Right atrium auricular region (tissue), 2 donors: ENCODE measurements around the gene PSMA7. TPM values are rescaled to one million over a fixed set of nuclear protein-coding genes. Genes with fewer than 3 reads are reported as not detected.

Experiments
- DNase-seq: peaks from one replicate; pipeline ENCODE4 v3.0.0-alpha.2; 2019; ENCODE audit warnings: low spot score
- H3K27ac ChIP-seq, 2 donors: fragments of 200-600 bp; sonication (generic); 1 replicate in 1 of 2; 2 replicates in 1 of 2; pipeline ENCODE4 v1.5.1; 2016 to 2019
- H3K27me3 ChIP-seq, 2 donors: fragments of 200-600 bp; sonication (generic); one replicate each; pipeline versions ENCODE4 v1.5.1 to v1.6.0; 2017 to 2019
- H3K36me3 ChIP-seq: fragments of 200-600 bp; sonication (generic); one replicate; pipeline ENCODE4 v1.5.1; 2016
- H3K4me1 ChIP-seq, 2 donors: fragments of 200-600 bp; sonication (generic); one replicate each; pipeline versions ENCODE4 v1.5.1 to v1.6.0; 2017 to 2019
- H3K4me3 ChIP-seq, 2 donors: fragments of 200-600 bp; sonication (generic); 1 replicate in 1 of 2; 2 replicates in 1 of 2; pipeline ENCODE4 v1.5.1; 2017 to 2019; ENCODE audit warnings: mild to moderate bottlenecking in 1 of 2, moderate library complexity in 1 of 2
- H3K9me3 ChIP-seq, 2 donors: fragments of 200-600 bp; sonication (generic); one replicate each; pipeline ENCODE4 v1.5.1; 2019
- total RNA-seq, 2 donors: library from RNA; depleted of rRNA; stranded (reverse); fragments of >200 nt; gene quantifications; one replicate each; pipeline ENCODE4 v1.1.0, GENCODE V29; 2016
- TF ChIP-seq, protein P1 (sequence below), 2 donors: fragments of 200-600 bp; sonication (generic); IDR thresholded peaks; one replicate each; pipeline ENCODE4 v1.5.1; 2019; ENCODE audit warnings: antibody characterized with exemption in 2 of 2

The PSMA7 gene
- total RNA-seq, 2 donors from 2014 or later = 258 to 313 TPM

DNA sequence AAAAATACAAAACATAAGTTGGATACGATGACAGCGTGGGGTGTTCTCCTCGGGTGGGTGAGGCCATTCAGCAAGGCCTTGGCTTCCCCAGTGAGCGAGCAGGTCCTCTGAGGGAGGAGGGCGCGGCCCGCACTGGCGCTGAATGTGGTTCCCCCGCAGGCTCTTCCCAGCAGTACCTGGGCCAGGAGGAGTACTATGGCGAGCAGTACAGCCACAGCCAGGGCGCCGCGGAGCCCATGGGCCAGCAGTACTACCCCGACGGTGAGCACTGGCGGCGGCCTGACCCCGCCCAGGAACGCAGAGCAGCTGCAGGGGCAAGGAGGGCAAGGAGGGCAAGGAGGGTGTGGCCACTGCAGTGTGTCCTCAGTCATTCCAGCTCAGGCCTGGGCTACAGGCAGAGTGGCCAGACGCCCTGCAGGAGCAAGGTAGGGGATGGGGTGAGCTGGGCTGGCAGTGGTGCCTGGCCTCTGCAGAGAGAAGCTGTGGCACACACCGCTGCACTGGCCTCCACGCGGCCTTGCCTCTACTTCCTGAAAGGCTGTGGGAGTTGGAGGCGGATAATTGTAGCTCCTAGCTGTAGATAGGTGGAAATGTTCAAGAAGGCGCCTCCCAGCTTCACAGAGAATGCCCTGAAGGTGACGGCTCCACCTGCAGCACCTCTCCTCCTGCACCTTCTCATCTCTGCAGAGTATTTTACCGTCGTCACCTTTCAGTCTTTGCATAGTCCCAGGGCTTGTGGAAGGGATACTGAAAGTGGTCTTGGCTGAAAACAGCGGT, 21.0 kb upstream of the PSMA7 start:
- H3K27me3 ChIP-seq = no peaks in the 10 kb centered on the region
- DNase-seq = no peak
- peaks cover 59% of the 10 kb centered on the region for H3K36me3 ChIP-seq
- TF ChIP-seq, protein P1, sequence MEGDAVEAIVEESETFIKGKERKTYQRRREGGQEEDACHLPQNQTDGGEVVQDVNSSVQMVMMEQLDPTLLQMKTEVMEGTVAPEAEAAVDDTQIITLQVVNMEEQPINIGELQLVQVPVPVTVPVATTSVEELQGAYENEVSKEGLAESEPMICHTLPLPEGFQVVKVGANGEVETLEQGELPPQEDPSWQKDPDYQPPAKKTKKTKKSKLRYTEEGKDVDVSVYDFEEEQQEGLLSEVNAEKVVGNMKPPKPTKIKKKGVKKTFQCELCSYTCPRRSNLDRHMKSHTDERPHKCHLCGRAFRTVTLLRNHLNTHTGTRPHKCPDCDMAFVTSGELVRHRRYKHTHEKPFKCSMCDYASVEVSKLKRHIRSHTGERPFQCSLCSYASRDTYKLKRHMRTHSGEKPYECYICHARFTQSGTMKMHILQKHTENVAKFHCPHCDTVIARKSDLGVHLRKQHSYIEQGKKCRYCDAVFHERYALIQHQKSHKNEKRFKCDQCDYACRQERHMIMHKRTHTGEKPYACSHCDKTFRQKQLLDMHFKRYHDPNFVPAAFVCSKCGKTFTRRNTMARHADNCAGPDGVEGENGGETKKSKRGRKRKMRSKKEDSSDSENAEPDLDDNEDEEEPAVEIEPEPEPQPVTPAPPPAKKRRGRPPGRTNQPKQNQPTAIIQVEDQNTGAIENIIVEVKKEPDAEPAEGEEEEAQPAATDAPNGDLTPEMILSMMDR (IDR thresholded peaks at IDR 0.05) = no peak
- no peak overlapping the region for H3K4me3 ChIP-seq
- H3K4me1 ChIP-seq = no peaks in the 10 kb centered on the region
- H3K27ac ChIP-seq = no peak overlapping the region
- no peaks in the 10 kb centered on the region for H3K9me3 ChIP-seq

DNA sequence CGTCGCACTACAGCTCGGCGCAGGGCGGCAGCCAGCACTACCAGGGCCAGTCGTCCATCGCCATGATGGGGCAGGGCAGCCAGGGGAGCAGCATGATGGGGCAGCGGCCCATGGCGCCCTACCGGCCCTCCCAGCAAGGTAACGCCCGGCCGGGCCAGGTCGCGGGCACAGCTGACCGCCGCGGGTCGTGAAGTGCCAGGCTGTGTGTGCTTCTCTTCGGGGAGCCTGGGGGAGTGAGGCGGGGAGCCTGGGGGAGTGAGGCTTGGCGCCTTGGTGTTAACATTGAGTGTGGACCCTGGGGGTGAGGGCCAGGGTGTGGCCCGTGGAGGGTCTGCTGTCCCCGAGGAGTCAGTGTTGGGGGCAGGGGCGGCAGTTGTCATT, 20.3 kb upstream of the PSMA7 start:
- TF ChIP-seq, protein P1 (IDR thresholded peaks at IDR 0.05) = no peak
- H3K9me3 ChIP-seq = no peaks in the 10 kb centered on the region
- H3K27ac ChIP-seq = no peak overlapping the region
- H3K27me3 ChIP-seq = no peaks in the 10 kb centered on the region
- no peak overlapping the region for H3K4me3 ChIP-seq
- H3K36me3 ChIP-seq = peaks cover 57% of the 10 kb centered on the region
- no peak for DNase-seq
- H3K4me1 ChIP-seq = no peaks in the 10 kb centered on the region

DNA sequence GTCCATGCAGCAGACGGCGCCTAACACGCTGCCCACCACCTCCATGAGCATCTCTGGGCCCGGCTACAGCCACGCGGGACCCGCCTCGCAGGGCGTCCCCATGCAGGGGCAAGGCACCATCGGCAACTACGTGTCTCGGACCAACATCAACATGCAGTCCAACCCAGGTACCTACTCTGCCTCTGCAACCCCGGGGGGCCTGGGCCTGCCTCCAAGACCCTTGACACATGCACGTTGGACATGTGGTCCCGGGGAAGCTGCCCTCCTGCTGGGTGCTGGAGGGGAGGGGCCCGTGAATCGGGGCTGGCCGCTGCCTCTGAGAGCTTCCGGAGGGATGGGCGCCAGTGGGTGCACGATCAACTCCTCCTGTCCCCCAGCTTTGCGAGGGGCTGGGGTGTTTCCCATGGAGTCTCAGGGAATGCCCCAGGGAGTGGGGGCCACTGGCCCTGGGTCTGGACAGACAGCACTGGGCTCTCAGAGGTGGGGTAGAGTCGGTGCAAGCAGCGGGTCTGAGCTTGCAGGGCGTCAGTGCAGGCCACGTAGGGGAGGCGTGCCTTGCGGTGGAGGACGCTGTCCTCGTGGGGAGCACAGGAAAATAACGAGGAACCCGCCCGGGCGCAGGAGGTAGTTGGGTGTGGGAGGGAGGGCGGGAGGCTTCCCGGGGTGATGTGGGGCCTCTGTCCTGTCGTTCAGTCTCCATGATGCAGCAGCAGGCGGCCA, 19.7 kb upstream of the PSMA7 start:
- no peaks in the 10 kb centered on the region for H3K4me1 ChIP-seq
- no peak overlapping the region for H3K4me3 ChIP-seq
- H3K27me3 ChIP-seq = no peaks in the 10 kb centered on the region
- TF ChIP-seq, protein P1 (IDR thresholded peaks at IDR 0.05) = no peak
- H3K36me3 ChIP-seq = peaks cover 57% of the 10 kb centered on the region
- no peak overlapping the region for H3K27ac ChIP-seq
- H3K9me3 ChIP-seq = no peaks in the 10 kb centered on the region
- no peak for DNase-seq

DNA sequence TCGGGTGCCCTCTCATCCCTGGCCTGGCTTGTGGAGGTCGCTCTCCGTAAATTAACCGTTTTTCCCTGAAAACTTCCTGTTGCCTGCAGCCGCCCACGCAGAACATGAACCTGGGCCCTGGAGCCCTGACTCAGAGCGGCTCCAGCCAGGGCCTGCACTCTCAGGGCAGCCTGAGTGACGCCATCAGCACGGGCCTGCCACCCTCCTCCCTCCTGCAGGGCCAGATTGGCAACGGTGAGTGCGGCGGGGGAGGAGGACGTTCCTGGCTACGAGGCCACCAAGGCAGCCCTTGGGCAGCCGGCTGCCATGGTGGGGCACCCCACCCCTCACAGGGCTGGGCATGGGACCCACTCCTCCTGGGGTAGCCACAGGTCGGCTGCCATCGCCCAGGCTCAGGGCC, 18.2 kb upstream of the PSMA7 start:
- H3K4me3 ChIP-seq = no peak overlapping the region
- no peaks in the 10 kb centered on the region for H3K27me3 ChIP-seq
- TF ChIP-seq, protein P1 (IDR thresholded peaks at IDR 0.05) = no peak
- no peaks in the 10 kb centered on the region for H3K9me3 ChIP-seq
- H3K4me1 ChIP-seq = peaks cover 0 to 11% of the 10 kb centered on the region in 2 donors
- DNase-seq = no peak
- H3K36me3 ChIP-seq = peaks cover 53% of the 10 kb centered on the region
- no peak overlapping the region for H3K27ac ChIP-seq

DNA sequence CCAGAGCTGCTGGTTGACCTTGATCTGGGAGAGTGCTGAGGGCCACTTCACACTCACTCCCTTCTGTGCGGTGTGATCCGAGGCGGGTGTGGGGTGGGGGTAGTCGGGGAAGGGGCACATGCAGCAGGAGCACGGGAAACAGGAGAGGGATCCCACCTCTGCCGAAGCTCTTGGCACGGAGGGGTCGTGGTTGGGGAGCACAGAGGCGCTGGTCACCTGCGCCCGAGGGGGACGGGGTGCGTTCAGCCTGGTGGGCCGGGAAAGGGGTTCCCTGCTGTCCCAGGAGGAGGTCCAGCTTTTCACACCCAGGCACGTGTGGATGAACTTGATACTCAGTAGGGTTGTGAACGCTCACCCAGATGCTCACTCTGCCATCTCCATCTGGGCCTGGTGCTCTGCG, 17.7 kb upstream of the PSMA7 start:
- DNase-seq = no peak
- H3K27ac ChIP-seq = no peak overlapping the region

More for the DNA sequence above, 17.7 kb upstream of the PSMA7 start:
- TF ChIP-seq, protein P1 (IDR thresholded peaks at IDR 0.05) = no peak
- H3K36me3 ChIP-seq = peaks cover 49% of the 10 kb centered on the region
- no peak overlapping the region for H3K4me3 ChIP-seq
- H3K9me3 ChIP-seq = no peaks in the 10 kb centered on the region
- H3K27me3 ChIP-seq = no peaks in the 10 kb centered on the region
- H3K4me1 ChIP-seq = peaks cover 0 to 12% of the 10 kb centered on the region in 2 donors
